Measurements from ENCODE around the gene FGF2. TPM values are rescaled to one million over a fixed set of nuclear protein-coding genes. Genes with fewer than 3 reads are reported as not detected.

The FGF2 gene
- total RNA-seq, 4 donors from 2014 or later, result 32.5 to 54.7 (median 41.8) TPM

DNA sequence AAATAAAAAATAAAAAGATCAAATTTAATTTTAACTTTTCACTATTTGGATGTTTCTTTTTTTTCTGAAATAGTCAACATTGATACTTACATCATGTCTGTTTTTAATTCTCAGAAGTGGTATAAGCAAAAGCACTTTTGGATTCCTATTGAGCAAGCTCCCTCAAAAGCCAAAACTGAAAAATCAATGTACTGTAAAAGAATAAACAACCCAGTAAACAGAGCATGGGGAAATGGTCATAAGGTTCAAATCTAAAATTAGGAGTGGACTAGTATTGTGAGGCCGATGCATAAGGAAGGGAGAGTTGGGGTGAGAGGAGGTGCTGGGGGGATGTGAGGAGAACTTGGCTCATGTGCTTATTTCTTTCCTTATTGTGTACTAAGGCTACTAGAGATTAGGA is 57.9 kb downstream of the FGF2 start:
- WGBS, 2 donors (ENCODE audit: low coverage in 1 of 2), result 31% methylated on average over 1 of the region's 1 CpG; no CpG with 5 or more reads in 1 of the 2 donors
- H3K27me3 ChIP-seq, result no peaks in the 10 kb centered on the region
- TF ChIP-seq POLR2A (IDR thresholded peaks at IDR 0.05), result no peak
- no peak for TF ChIP-seq POLR2AphosphoS5 (IDR thresholded peaks at IDR 0.05)
- TF ChIP-seq, protein P1, sequence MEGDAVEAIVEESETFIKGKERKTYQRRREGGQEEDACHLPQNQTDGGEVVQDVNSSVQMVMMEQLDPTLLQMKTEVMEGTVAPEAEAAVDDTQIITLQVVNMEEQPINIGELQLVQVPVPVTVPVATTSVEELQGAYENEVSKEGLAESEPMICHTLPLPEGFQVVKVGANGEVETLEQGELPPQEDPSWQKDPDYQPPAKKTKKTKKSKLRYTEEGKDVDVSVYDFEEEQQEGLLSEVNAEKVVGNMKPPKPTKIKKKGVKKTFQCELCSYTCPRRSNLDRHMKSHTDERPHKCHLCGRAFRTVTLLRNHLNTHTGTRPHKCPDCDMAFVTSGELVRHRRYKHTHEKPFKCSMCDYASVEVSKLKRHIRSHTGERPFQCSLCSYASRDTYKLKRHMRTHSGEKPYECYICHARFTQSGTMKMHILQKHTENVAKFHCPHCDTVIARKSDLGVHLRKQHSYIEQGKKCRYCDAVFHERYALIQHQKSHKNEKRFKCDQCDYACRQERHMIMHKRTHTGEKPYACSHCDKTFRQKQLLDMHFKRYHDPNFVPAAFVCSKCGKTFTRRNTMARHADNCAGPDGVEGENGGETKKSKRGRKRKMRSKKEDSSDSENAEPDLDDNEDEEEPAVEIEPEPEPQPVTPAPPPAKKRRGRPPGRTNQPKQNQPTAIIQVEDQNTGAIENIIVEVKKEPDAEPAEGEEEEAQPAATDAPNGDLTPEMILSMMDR (IDR thresholded peaks at IDR 0.05), result no peak
- no peak for TF ChIP-seq EP300 (IDR thresholded peaks at IDR 0.05)
- no peak overlapping the region for H3K4me3 ChIP-seq
- H3K9me3 ChIP-seq, result no peaks in the 10 kb centered on the region
- ATAC-seq, result no peak
- peaks cover 0 to 49% of the 10 kb centered on the region in 2 donors for H3K36me3 ChIP-seq
- no peak overlapping the region for H3K27ac ChIP-seq
- H3K4me1 ChIP-seq, result peaks cover 0 to 11% (median 0%) of the 10 kb centered on the region in 3 donors

- no peaks in the 10 kb centered on the region for H3K9me3 ChIP-seq
- no peak overlapping the region for H3K4me3 ChIP-seq
- H3K4me1 ChIP-seq, result peaks cover 0 to 18% (median 0%) of the 10 kb centered on the region in 3 donors
- no peak for ATAC-seq
- WGBS, 2 donors (ENCODE audit: low coverage in 1 of 2), result 90% methylated on average over 1 of the region's 1 CpG; no CpG with 5 or more reads in 1 of the 2 donors
- no peaks in the 10 kb centered on the region for H3K27me3 ChIP-seq
- H3K27ac ChIP-seq, result no peak overlapping the region
- H3K36me3 ChIP-seq, result peaks cover 0 to 43% of the 10 kb centered on the region in 2 donors
- TF ChIP-seq EP300 (IDR thresholded peaks at IDR 0.05) (no peak), POLR2AphosphoS5 (IDR thresholded peaks at IDR 0.05) (no peak), POLR2A (IDR thresholded peaks at IDR 0.05) (no peak)
- TF ChIP-seq, protein P1 (IDR thresholded peaks at IDR 0.05), result no peak
These were observed 63.1 kb downstream of the FGF2 start for GRCh38 chr4:122889726-122890125.

DNA sequence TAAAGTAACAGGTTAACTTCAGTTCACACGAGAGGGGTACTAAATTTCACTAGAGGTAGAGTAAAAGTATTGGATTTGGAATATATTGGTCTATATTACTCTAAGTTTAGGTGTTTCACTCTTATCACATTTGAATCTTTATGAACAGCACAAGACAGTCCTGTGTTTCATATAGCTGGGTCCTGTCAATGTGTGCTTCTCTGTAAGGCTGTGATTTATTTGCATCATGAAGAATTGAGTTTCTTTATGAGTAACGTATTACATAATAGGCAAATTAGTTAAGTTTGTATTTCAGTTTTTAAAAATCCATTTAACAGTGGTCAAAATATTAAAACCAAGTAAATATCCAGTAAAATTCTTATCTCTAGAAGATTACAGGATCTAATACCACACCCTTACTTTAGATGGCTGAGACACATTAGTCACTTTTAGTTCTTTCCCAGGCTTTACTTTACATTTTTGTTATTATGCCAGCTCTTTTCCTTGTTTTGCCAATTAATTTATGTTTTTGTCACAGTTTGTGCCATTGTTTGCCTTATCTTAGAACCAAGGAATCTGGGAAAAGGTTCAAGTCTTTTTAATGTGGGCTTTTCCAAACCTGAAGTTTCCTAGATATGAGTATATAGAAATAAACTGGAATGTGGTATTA is 63.6 kb downstream of the FGF2 start:
- Histone ChIP-seq H3K27me3 (no peaks in the 10 kb centered on the region), H3K4me1 (peaks cover 0 to 14% (median 0%) of the 10 kb centered on the region in 3 donors), H3K4me3 (no peak overlapping the region), H3K9me3 (no peaks in the 10 kb centered on the region), H3K36me3 (peaks cover 0 to 43% of the 10 kb centered on the region in 2 donors), H3K27ac (no peak overlapping the region)
- 61 to 72% methylated on average over 2 of the region's 2 CpGs for WGBS, 2 donors (ENCODE audit: low coverage in 1 of 2)
- TF ChIP-seq, protein P1 (IDR thresholded peaks at IDR 0.05), result no peak
- TF ChIP-seq POLR2A (IDR thresholded peaks at IDR 0.05) (no peak), EP300 (IDR thresholded peaks at IDR 0.05) (no peak), POLR2AphosphoS5 (IDR thresholded peaks at IDR 0.05) (no peak)
- no peak for ATAC-seq

GRCh38 chr4:122894827-122895226 is 68.2 kb downstream of the FGF2 start:
- Histone ChIP-seq H3K4me3 (no peak overlapping the region), H3K9me3 (no peaks in the 10 kb centered on the region), H3K27ac (no peak overlapping the region), H3K4me1 (peaks cover 0 to 15% (median 5%) of the 10 kb centered on the region in 3 donors), H3K36me3 (peaks cover 0 to 22% of the 10 kb centered on the region in 2 donors), H3K27me3 (no peaks in the 10 kb centered on the region)
- TF ChIP-seq, protein P1 (IDR thresholded peaks at IDR 0.05), result no peak
- TF ChIP-seq POLR2AphosphoS5 (IDR thresholded peaks at IDR 0.05) (no peak), EP300 (IDR thresholded peaks at IDR 0.05) (no peak), POLR2A (IDR thresholded peaks at IDR 0.05) (no peak)
- ATAC-seq, result no peak
- 77 to 83% methylated on average over 3 of the region's 3 CpGs for WGBS, 2 donors (ENCODE audit: low coverage in 1 of 2)
